Breast epithelium (tissue), 3 donors: ENCODE results near the gene TM9SF4.

ENCODE experiments used
- CTCF ChIP-seq, 3 donors: fragments of 450-650 bp; IDR thresholded peaks; one replicate each; pipeline ENCODE4 v1.5.1; 2016 to 2017; ENCODE audit warnings: antibody characterized with exemption in 3 of 3, mild to moderate bottlenecking in 3 of 3, moderate library complexity in 3 of 3
- POLR2A ChIP-seq: fragments of 450-650 bp; IDR thresholded peaks from one replicate; pipeline ENCODE4 v1.6.1; 2016; ENCODE audit warnings: antibody characterized with exemption, mild to moderate bottlenecking, moderate library complexity
- POLR2AphosphoS5 ChIP-seq, 3 donors: sonication (generic); formaldehyde crosslinking; IDR thresholded peaks; one replicate each; pipeline ENCODE4 v1.6.1; 2017; ENCODE audit warnings: antibody characterized with exemption in 3 of 3

GRCh38 chr20:32192698-32193097, 83.2 kb downstream of the TM9SF4 start:
- TF ChIP-seq POLR2A (no peak), CTCF (IDR thresholded peaks at IDR 0.05) (no peak), POLR2AphosphoS5 (IDR thresholded peaks at IDR 0.05) (no peak)
